Spleen (tissue), 11 donors: ENCODE results near the gene KLF2. TPM values are rescaled to one million over a fixed set of nuclear protein-coding genes. Genes with fewer than 3 reads are reported as not detected.
"Not testable (repeated sequence)": the region's sequence is repeated elsewhere in the genome, so short reads cannot be mapped to it uniquely, and the experiment has no call there.

Experiments
- DNase-seq: peaks from one replicate; pipeline ENCODE4 v3.0.0-alpha.2; 2020
- H3K27ac ChIP-seq, 8 donors: fragments of 200-600 bp; sonication (generic) in 7 of 8; 1 replicate in 4 of 8; 2 replicates in 4 of 8; pipeline versions ENCODE4 v1.5.0 to v1.8.0; 2016 to 2021; ENCODE audit warnings: inconsistent platforms in 4 of 8, mild to moderate bottlenecking in 4 of 8, moderate library complexity in 1 of 8
- H3K27me3 ChIP-seq, 7 donors: fragments of 200-600 bp; sonication (generic) in 6 of 7; replicated peaks in 1 of 7; 1 replicate in 4 of 7; 2 replicates in 3 of 7; pipeline versions ENCODE4 v1.5.0 to v1.8.0; 2016 to 2021; ENCODE audit warnings: inconsistent platforms in 3 of 7, mild to moderate bottlenecking in 1 of 7
- H3K36me3 ChIP-seq, 6 donors: fragments of 200-600 bp; sonication (generic) in 5 of 6; 1 replicate in 4 of 6; 2 replicates in 2 of 6; pipeline versions ENCODE4 v1.5.0 to v1.8.0; 2016 to 2021; ENCODE audit warnings: inconsistent platforms in 2 of 6
- H3K4me1 ChIP-seq, 6 donors: fragments of 200-600 bp; sonication (generic) in 5 of 6; 1 replicate in 3 of 6; 2 replicates in 3 of 6; pipeline versions ENCODE4 v1.5.0 to v1.8.0; 2016 to 2021; ENCODE audit warnings: inconsistent platforms in 3 of 6
- H3K4me3 ChIP-seq, 8 donors: fragments of 200-600 bp; sonication (generic) in 7 of 8; 1 replicate in 4 of 8; 2 replicates in 4 of 8; pipeline versions ENCODE4 v1.5.0 to v1.8.0; 2016 to 2021; ENCODE audit warnings: inconsistent platforms in 4 of 8, mild to moderate bottlenecking in 4 of 8, moderate library complexity in 2 of 8
- H3K9me3 ChIP-seq, 8 donors: fragments of 200-600 bp; sonication (generic) in 7 of 8; 1 replicate in 4 of 8; 2 replicates in 4 of 8; pipeline versions ENCODE4 v1.5.0 to v1.8.0; 2016 to 2021; ENCODE audit warnings: inconsistent platforms in 4 of 8
- CTCF ChIP-seq, 11 experiments: fragments of 200-600 bp in 7 of 11; fragments of 450-650 bp in 4 of 11; sonication (generic) in 4 of 11; IDR thresholded peaks in 8 of 11; conservative IDR thresholded peaks in 3 of 11; 1 replicate in 7 of 11; 2 replicates in 4 of 11; pipeline versions ENCODE4 v1.4.0 to v1.8.0; 2016 to 2021; ENCODE audit warnings: antibody characterized with exemption in 11 of 11, inconsistent platforms in 4 of 11, mild to moderate bottlenecking in 1 of 11
- POLR2A ChIP-seq, 3 donors: fragments of 450-650 bp; IDR thresholded peaks; one replicate each; pipeline ENCODE4 v1.5.1; 2017; ENCODE audit warnings: antibody characterized with exemption in 3 of 3, mild to moderate bottlenecking in 1 of 3
- POLR2AphosphoS5 ChIP-seq, 3 donors: sonication (generic); formaldehyde crosslinking; IDR thresholded peaks; one replicate each; pipeline ENCODE4 v1.5.1; 2017; ENCODE audit warnings: antibody characterized with exemption in 3 of 3
- WGBS, 5 donors: extraction: QIAGEN DNeasy Blood & Tissue Kit in 3 of 5; methylation state at CpG; one replicate each; pipeline versions ENCODE4 v1.1.5 to v1.1.7; 2013 to 2018; 5-methylcytosine and 5-hydroxymethylcytosine counted together
- intact Hi-C: fragments of 100-400 bp; cut with DNase I; formaldehyde crosslinking; loops from one replicate; pipeline ENCODE4 v1.15.0; 2023; ENCODE audit warnings: low total_unique reads
- polyA plus RNA-seq, 3 donors: library from polyadenylated mRNA; stranded (reverse); fragments of 200-250 nt; gene quantifications; one replicate each; pipeline ENCODE4 v1.2.1, GENCODE V29; 2013
- total RNA-seq, 7 donors: library from RNA; depleted of rRNA in 3 of 7; stranded (reverse); fragments of >200 nt in 3 of 7; fragmentation: NEBNext Ultra II Directional in 4 of 7; extraction: Animal tissue kit (Norgen Biotek cat#: 25700) in 4 of 7; gene quantifications; one replicate each; pipeline versions ENCODE4 v1.1.0 to v1.2.1, GENCODE V29; 2016 to 2021
- donor health status: healthy with polysubstance abuse.
- donor health status: DM: no; HTN: no; CAD: no; lungs with moderate emphysema.
- donor health status: DM: no; HTN: no; CAD: no.
- donor health status: Bipolar disorder and iron deficiency.
- donor health status: healthy.
- donor health status: DM: no; HTN: no; CAD: no.
- donor health status: DM: yes; HTN: yes; CAD: no.

KLF2 gene
- total and polyA plus RNA-seq, 10 donors = 9.7 to 179 (median 105) TPM

DNA sequence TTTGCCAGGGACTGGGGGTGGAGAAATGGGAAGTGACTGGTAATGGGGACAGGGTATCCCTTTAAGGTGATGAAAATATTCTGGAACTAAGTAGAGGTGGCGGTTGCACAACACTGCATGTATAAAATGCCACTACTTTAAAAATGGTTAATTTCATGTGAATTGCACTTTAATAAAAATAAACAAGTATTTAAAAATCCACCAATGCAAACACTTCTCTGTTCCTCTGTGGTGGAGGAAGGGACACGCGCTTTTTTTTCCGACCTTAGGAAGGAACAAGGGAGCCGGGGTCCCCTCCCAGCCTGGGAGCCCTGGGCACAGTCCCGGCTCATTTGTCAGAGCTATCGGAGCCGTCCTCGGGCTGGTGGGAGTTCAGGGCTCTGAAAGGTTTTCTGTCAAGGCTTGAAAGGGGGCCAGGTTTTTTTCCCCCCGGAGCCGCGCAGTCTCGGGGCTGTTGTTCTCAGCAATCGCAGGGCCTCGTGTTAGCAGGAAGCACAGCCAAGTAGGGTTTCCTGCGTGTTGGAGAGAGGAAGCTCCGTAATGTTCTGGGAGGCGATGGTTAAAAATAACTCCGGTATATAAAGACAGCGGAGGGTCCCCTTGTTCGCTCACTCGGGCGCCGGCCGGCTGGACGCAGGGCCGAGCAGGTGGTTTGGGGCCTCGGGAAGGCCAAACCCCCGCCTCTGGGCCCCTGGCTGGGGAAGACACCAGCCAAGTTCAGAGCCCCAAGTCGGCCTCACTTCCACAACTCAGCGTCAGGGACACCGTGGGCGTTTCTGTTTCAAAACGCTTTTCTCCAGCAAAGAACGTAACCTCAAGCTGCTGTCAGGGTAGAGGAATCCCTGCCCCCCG lies 41.2 kb upstream of the KLF2 start:
- Histone ChIP-seq H3K9me3 (peaks cover 0 to under 1% (median 0%) of the 10 kb centered on the region in 8 donors), H3K4me1 (peaks cover 24 to 94% (median 61%) of the 10 kb centered on the region in 6 donors), H3K27ac (peak overlapping the region; percentile 55 to 95 (median 91)), H3K36me3 (no peaks in the 10 kb centered on the region), H3K4me3 (peak overlapping the region in 5 of 8 donors; percentile 16 to 55 (median 18)), H3K27me3 (peaks cover 0 to 5% (median 0%) of the 10 kb centered on the region in 7 donors)
- DNase-seq = peak; percentile 87
- 3 to 9% (median 5%) methylated on average over 29 to 36 of the region's 36 CpGs for WGBS, 5 donors
- no peak for TF ChIP-seq CTCF (IDR thresholded peaks at IDR 0.05 in 8 of 11, conservative IDR thresholded peaks at IDR 0.05 in 3 of 11)
- TF ChIP-seq POLR2AphosphoS5 (IDR thresholded peaks at IDR 0.05) = peak; percentile 91 to 95 (median 94)
- peak in 2 of 3 donors; percentile 57 to 86 for TF ChIP-seq POLR2A (IDR thresholded peaks at IDR 0.05)
- intact Hi-C loops = no loop called here

GRCh38 chr19:16284505-16284904 lies 40.1 kb upstream of the KLF2 start:
- H3K4me1 ChIP-seq = peaks cover 24 to 90% (median 59%) of the 10 kb centered on the region in 6 donors
- H3K9me3 ChIP-seq = peaks cover 0 to 4% (median 0%) of the 10 kb centered on the region in 8 donors
- peaks cover 0 to 5% (median 0%) of the 10 kb centered on the region in 7 donors for H3K27me3 ChIP-seq
- peak overlapping the region; percentile 55 to 95 (median 91) for H3K27ac ChIP-seq
- 88 to 91% (median 90%) methylated on average over 9 of the region's 9 CpGs for WGBS, 5 donors
- H3K4me3 ChIP-seq = peak overlapping the region in 1 of 8 donors; percentile 55
- no peak for DNase-seq
- TF ChIP-seq POLR2AphosphoS5 (IDR thresholded peaks at IDR 0.05) = no peak
- TF ChIP-seq POLR2A (IDR thresholded peaks at IDR 0.05) = no peak
- TF ChIP-seq CTCF (IDR thresholded peaks at IDR 0.05 in 8 of 11, conservative IDR thresholded peaks at IDR 0.05 in 3 of 11) = no peak
- intact Hi-C loops = no loop called here
- no peaks in the 10 kb centered on the region for H3K36me3 ChIP-seq

- intact Hi-C loops, H3K4me3 ChIP-seq, H3K36me3 ChIP-seq, H3K27me3 ChIP-seq, H3K9me3 ChIP-seq, DNase-seq: not testable (repeated sequence)
- peaks cover 24 to 85% (median 56%) of the 10 kb centered on the region in 6 donors for H3K4me1 ChIP-seq
- peak overlapping the region in 6 of 8 donors; percentile 72 to 95 (median 92) for H3K27ac ChIP-seq
- WGBS, 5 donors = 64 to 76% (median 75%) methylated on average over 3 of the region's 3 CpGs
Observed at GRCh38 chr19:16285079-16285478, 39.5 kb upstream of the KLF2 start.

GRCh38 chr19:16285769-16286498 lies 38.7 kb upstream of the KLF2 start:
- Histone ChIP-seq H3K4me3 (peak overlapping the region in 1 of 8 donors; percentile 26), H3K27ac (peak overlapping the region; percentile 22 to 95 (median 88)), H3K36me3 (no peaks in the 10 kb centered on the region), H3K9me3 (peaks cover 0 to 4% (median 0%) of the 10 kb centered on the region in 8 donors), H3K27me3 (peaks cover 0 to 5% (median 0%) of the 10 kb centered on the region in 7 donors), H3K4me1 (peaks cover 24 to 77% (median 52%) of the 10 kb centered on the region in 6 donors)
- DNase-seq = no peak
- intact Hi-C loops = no loop called here
- TF ChIP-seq POLR2A (IDR thresholded peaks at IDR 0.05) (no peak), POLR2AphosphoS5 (IDR thresholded peaks at IDR 0.05) (peak in 2 of 3 donors; percentile 23 to 51)
- WGBS, 5 donors = 24 to 41% (median 28%) methylated on average over 9 to 22 of the region's 22 CpGs
